H9 (cell line): ENCODE results near the gene LPCAT3. TPM values are rescaled to one million over a fixed set of nuclear protein-coding genes. Genes with fewer than 3 reads are reported as not detected.

Experiments used
- DNase-seq: peaks from one replicate; pipeline ENCODE4 v3.0.0-alpha.2; 2017
- H2AFZ ChIP-seq: one replicate; pipeline ENCODE4 v1.6.1; 2013; ENCODE audit warnings: mild to moderate bottlenecking, low read length, control low read depth, moderate library complexity
- H2AK5ac ChIP-seq: 2 replicates; pipeline ENCODE4 v1.6.1; 2013; ENCODE audit warnings: low read length, control low read depth, mixed read lengths; ENCODE audit not compliant: insufficient read length
- H2BK120ac ChIP-seq: one replicate; pipeline ENCODE4 v1.6.1; 2013; ENCODE audit warnings: low read depth, mild to moderate bottlenecking, low read length, control low read depth, inconsistent platforms; ENCODE audit not compliant: poor library complexity, severe bottlenecking
- H2BK12ac ChIP-seq: 2 replicates; pipeline ENCODE4 v1.6.1; 2013; ENCODE audit warnings: low read length, control low read depth, mixed read lengths, low read depth; ENCODE audit not compliant: insufficient read length
- H2BK15ac ChIP-seq: 2 replicates; pipeline ENCODE4 v1.6.1; 2013; ENCODE audit warnings: low read depth, low read length, control low read depth
- H2BK20ac ChIP-seq: one replicate; pipeline ENCODE4 v1.6.1; 2013; ENCODE audit warnings: low read depth, mild to moderate bottlenecking, low read length, control low read depth, inconsistent platforms; ENCODE audit not compliant: poor library complexity, severe bottlenecking
- H2BK5ac ChIP-seq: 2 replicates; pipeline ENCODE4 v1.6.1; 2013; ENCODE audit warnings: low read length, control low read depth, mixed read lengths; ENCODE audit not compliant: insufficient read length
- H3K14ac ChIP-seq: 2 replicates; pipeline ENCODE4 v1.6.1; 2013; ENCODE audit warnings: low read length, control low read depth; ENCODE audit not compliant: insufficient read depth
- H3K18ac ChIP-seq: 2 replicates; pipeline ENCODE4 v1.6.1; 2013; ENCODE audit warnings: low read depth, mild to moderate bottlenecking, mixed read lengths, low read length, control low read depth; ENCODE audit not compliant: insufficient read length
- H3K23ac ChIP-seq: 2 replicates; pipeline ENCODE4 v1.6.1; 2013; ENCODE audit warnings: low read length, control low read depth, mixed read lengths, low read depth; ENCODE audit not compliant: insufficient read length
- H3K23me2 ChIP-seq: 2 replicates; pipeline ENCODE4 v1.6.1; 2013; ENCODE audit warnings: low read depth, mild to moderate bottlenecking, mixed read lengths, low read length, control low read depth; ENCODE audit not compliant: insufficient read length, poor library complexity, severe bottlenecking
- H3K27ac ChIP-seq: 2 replicates; pipeline ENCODE4 v1.5.1; 2013; ENCODE audit warnings: low read length, control low read depth, mixed read lengths, low read depth; ENCODE audit not compliant: insufficient read length
- H3K27me3 ChIP-seq: 2 replicates; pipeline ENCODE4 v1.6.1; 2013; ENCODE audit warnings: low read length, control low read depth, inconsistent platforms; ENCODE audit not compliant: insufficient read depth
- H3K4ac ChIP-seq: 2 replicates; pipeline ENCODE4 v1.6.1; 2013; ENCODE audit warnings: low read depth, mild to moderate bottlenecking, control low read depth, inconsistent platforms, low read length, moderate library complexity
- H3K4me1 ChIP-seq: 2 replicates; pipeline ENCODE4 v1.6.1; 2013; ENCODE audit warnings: low read length, control low read depth, inconsistent platforms; ENCODE audit not compliant: insufficient read depth
- H3K4me2 ChIP-seq: 2 replicates; pipeline ENCODE4 v1.6.1; 2013; ENCODE audit warnings: low read length, control low read depth, mixed read lengths; ENCODE audit not compliant: insufficient read length, insufficient read depth
- H3K56ac ChIP-seq: 2 replicates; pipeline ENCODE4 v1.6.1; 2013; ENCODE audit warnings: low read depth, mild to moderate bottlenecking, mixed read lengths, low read length, control low read depth; ENCODE audit not compliant: insufficient read length
- H3K79me1 ChIP-seq: 2 replicates; pipeline ENCODE4 v1.6.1; 2013; ENCODE audit warnings: low read depth, mild to moderate bottlenecking, moderate library complexity, low read length, control low read depth, inconsistent platforms; ENCODE audit not compliant: insufficient read depth, poor library complexity, severe bottlenecking
- H3K79me2 ChIP-seq: 2 replicates; pipeline ENCODE4 v1.6.1; 2013; ENCODE audit warnings: low read length, control low read depth, inconsistent platforms; ENCODE audit not compliant: insufficient read depth
- H3K9ac ChIP-seq: 2 replicates; pipeline ENCODE4 v1.6.1; 2013; ENCODE audit warnings: low read length, control low read depth, mixed read lengths; ENCODE audit not compliant: insufficient read length; ENCODE audit errors: extremely low read depth
- H3K9me3 ChIP-seq: one replicate; pipeline ENCODE4 v1.6.1; 2013; ENCODE audit warnings: low read depth, low read length, inconsistent platforms; ENCODE audit not compliant: control insufficient read depth
- H3T11ph ChIP-seq: one replicate; pipeline ENCODE4 v1.6.1; 2013; ENCODE audit warnings: mild to moderate bottlenecking, low read length, control low read depth, inconsistent platforms
- H4K20me1 ChIP-seq: one replicate; pipeline ENCODE4 v1.6.1; 2013; ENCODE audit not compliant: control insufficient read depth, insufficient read length, insufficient read depth
- H4K5ac ChIP-seq: 2 replicates; pipeline ENCODE4 v1.6.1; 2013; ENCODE audit warnings: low read depth, mild to moderate bottlenecking, mixed read lengths, low read length, control low read depth; ENCODE audit not compliant: insufficient read length
- H4K8ac ChIP-seq: replicated peaks from 2 replicates; pipeline ENCODE4 v1.6.1; 2013; ENCODE audit warnings: low read length, control low read depth, mixed read lengths, low read depth; ENCODE audit not compliant: insufficient read length
- H4K91ac ChIP-seq: 2 replicates; pipeline ENCODE4 v1.6.1; 2013; ENCODE audit warnings: low read depth, mild to moderate bottlenecking, moderate library complexity, mixed read lengths, low read length, control low read depth; ENCODE audit not compliant: insufficient read length
- H3K27ac Mint-ChIP-seq, 3 experiments: 2 replicates in 2 of 3; 3 replicates in 1 of 3; pipeline ENCODE4 v1.8.0; 2020 to 2021; ENCODE audit warnings: mixed read lengths in 3 of 3, mild to moderate bottlenecking in 1 of 3, moderate library complexity in 1 of 3
- H3K27me3 Mint-ChIP-seq: 2 replicates; pipeline ENCODE4 v1.8.0; 2021; ENCODE audit warnings: low read depth, mild to moderate bottlenecking, moderate library complexity, mixed read lengths
- H3K36me3 Mint-ChIP-seq, 3 experiments: 2 replicates in 2 of 3; 3 replicates in 1 of 3; pipeline ENCODE4 v1.8.0; 2020 to 2021; ENCODE audit warnings: low read depth in 3 of 3, mixed read lengths in 3 of 3; ENCODE audit not compliant: insufficient read depth in 1 of 3
- H3K4me1 Mint-ChIP-seq, 2 experiments: 2 replicates each; pipeline ENCODE4 v1.8.0; 2020; ENCODE audit warnings: mixed read lengths in 2 of 2
- H3K4me3 Mint-ChIP-seq, 2 experiments: 2 replicates in 1 of 2; 3 replicates in 1 of 2; pipeline ENCODE4 v1.8.0; 2020 to 2021; ENCODE audit warnings: mild to moderate bottlenecking in 2 of 2, mixed read lengths in 2 of 2, moderate library complexity in 1 of 2
- H3K9me3 Mint-ChIP-seq, 2 experiments: 2 replicates in 1 of 2; 3 replicates in 1 of 2; pipeline ENCODE4 v1.8.0; 2020; ENCODE audit warnings: mild to moderate bottlenecking in 2 of 2, mixed read lengths in 2 of 2, moderate library complexity in 1 of 2
- WGBS: extraction: QIAGEN DNeasy Blood & Tissue Kit; methylation state at CpG from one replicate; pipeline ENCODE4 v1.1.7; 2013; ENCODE audit warnings: missing lambda C conversion rate, low lambda C conversion rate, mixed read lengths; ENCODE audit not compliant: insufficient read length; ENCODE audit errors: extremely low coverage; 5-methylcytosine and 5-hydroxymethylcytosine counted together
- total RNA-seq: library from RNA; stranded (reverse); gene quantifications from 2 replicates; pipeline ENCODE4 v1.2.1, GENCODE V29; 2021
- TF ChIP-seq, protein P1 (sequence below): fragments of 200-600 bp; sonication (generic); conservative IDR thresholded peaks from 3 replicates; pipeline ENCODE4 v1.8.0; 2021; ENCODE audit warnings: antibody characterized with exemption, mild to moderate bottlenecking

LPCAT3 gene
- total RNA-seq, 1 experiment from 2014 or later: 47.7 TPM

DNA sequence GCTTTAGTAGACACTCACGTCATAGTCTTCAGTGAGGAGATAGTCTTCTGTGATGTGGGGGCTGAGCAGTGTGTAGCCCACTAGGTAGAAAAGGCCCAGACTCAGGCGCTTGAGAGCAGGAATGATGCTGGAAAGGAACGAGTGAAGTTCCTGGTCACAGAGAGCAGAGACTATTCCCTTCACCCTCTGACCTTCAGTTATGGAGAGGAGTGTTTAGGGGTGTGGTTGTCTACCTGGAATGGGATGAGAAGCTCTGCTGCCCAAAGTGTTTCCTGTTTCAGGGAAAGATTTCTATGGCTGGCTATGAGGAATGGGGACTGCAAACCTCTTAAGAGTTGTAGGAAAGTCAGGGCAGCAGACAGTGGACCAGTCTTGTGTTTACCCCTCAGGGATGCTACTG, 38.8 kb downstream of the LPCAT3 start:
- WGBS: no CpG with 5 or more reads among the region's 3 CpGs
- H4K91ac ChIP-seq: no peak overlapping the region
- no peaks in the 10 kb centered on the region for H3K9me3 ChIP-seq
- Mint-ChIP-seq H3K36me3 (peaks cover 28 to 76% (median 73%) of the 10 kb centered on the region in 3 experiments; a peak in 6 of 7 replicates), H3K4me1 (peaks cover 3 to 10% of the 10 kb centered on the region in 2 experiments), H3K27me3 (no peaks in the 10 kb centered on the region; the same call in 1 of the 2 replicates), H3K4me3 (no peak overlapping the region), H3K9me3 (no peaks in the 10 kb centered on the region), H3K27ac (no peak overlapping the region; a peak in 1 of 7 replicates)
- no peak overlapping the region for H2BK5ac ChIP-seq
- no peaks in the 10 kb centered on the region for H3K79me1 ChIP-seq
- no peak overlapping the region for H3K56ac ChIP-seq
- no peaks in the 10 kb centered on the region for H3K27me3 ChIP-seq
- no peak overlapping the region for H2BK120ac ChIP-seq
- DNase-seq: no peak
- no peak overlapping the region for H2AFZ ChIP-seq
- no peak overlapping the region for H3K18ac ChIP-seq
- no peak overlapping the region for H3T11ph ChIP-seq
- H2BK20ac ChIP-seq: no peak overlapping the region
- H3K14ac ChIP-seq: no peak overlapping the region; the same call in 1 of the 2 replicates
- H3K23ac ChIP-seq: no peak overlapping the region
- no peak overlapping the region for H2AK5ac ChIP-seq
- no peak overlapping the region for H3K4ac ChIP-seq
- H2BK15ac ChIP-seq: no peak overlapping the region
- no peak overlapping the region for H2BK12ac ChIP-seq
- H3K4me1 ChIP-seq: no peaks in the 10 kb centered on the region; the same call in 1 of the 2 replicates
- no peak overlapping the region for H3K27ac ChIP-seq
- no peaks in the 10 kb centered on the region for H4K20me1 ChIP-seq
- H3K23me2 ChIP-seq: no peaks in the 10 kb centered on the region
- no peak overlapping the region for H3K4me2 ChIP-seq
- no peak overlapping the region for H4K8ac ChIP-seq
- no peaks in the 10 kb centered on the region for H3K79me2 ChIP-seq
- no peak overlapping the region for H3K9ac ChIP-seq
- no peak overlapping the region for H4K5ac ChIP-seq
- TF ChIP-seq, protein P1, sequence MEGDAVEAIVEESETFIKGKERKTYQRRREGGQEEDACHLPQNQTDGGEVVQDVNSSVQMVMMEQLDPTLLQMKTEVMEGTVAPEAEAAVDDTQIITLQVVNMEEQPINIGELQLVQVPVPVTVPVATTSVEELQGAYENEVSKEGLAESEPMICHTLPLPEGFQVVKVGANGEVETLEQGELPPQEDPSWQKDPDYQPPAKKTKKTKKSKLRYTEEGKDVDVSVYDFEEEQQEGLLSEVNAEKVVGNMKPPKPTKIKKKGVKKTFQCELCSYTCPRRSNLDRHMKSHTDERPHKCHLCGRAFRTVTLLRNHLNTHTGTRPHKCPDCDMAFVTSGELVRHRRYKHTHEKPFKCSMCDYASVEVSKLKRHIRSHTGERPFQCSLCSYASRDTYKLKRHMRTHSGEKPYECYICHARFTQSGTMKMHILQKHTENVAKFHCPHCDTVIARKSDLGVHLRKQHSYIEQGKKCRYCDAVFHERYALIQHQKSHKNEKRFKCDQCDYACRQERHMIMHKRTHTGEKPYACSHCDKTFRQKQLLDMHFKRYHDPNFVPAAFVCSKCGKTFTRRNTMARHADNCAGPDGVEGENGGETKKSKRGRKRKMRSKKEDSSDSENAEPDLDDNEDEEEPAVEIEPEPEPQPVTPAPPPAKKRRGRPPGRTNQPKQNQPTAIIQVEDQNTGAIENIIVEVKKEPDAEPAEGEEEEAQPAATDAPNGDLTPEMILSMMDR: no peak
